ENCODE measurements around the gene TNFSF15.

Gene TNFSF15

GRCh38 chr9:114825126-114825795 is 19.4 kb upstream of the TNFSF15 start:
- DNase-seq (ENCODE audit: low spot score): no peak

DNA sequence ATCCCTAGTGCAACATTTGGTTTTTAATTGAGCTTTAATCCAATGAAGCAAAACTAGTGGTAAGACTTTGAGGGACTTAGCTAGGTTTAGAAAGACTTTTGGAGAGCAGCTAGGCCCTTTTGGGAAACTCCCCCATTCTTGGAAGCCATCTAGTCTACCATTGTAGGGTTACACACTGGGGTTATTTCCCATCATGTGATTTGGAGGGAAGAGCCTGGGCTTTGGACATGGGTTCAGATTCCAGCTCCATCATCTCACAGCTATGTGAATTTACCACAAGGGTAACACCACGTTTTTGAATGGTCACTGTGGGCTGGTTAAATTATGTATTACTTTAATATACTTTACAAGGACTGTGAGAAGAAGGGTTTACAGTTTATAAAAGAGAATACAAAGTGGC is 18.3 kb upstream of the TNFSF15 start:
- no peak for DNase-seq (ENCODE audit: low spot score)

DNA sequence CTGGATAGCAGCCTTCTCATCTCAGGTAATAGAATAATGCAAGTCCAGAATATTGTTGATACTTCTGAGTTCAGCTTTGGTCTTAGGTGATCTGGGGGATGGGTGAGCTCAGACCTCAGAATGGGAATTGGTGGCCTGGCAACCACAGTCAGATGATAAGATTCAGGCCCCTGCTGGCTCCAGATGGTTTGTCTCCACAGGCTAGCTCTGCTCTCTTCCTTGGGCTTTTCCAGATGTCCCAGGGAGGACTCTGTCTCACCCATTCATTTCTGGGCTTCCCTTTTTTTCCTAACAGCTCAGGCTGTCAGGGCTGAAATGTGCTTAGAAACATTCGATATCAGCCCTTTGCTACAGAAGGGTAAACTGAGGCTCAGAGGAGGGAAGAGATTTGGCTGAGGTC is 17.6 kb upstream of the TNFSF15 start:
- DNase-seq (ENCODE audit: low spot score): no peak

DNA sequence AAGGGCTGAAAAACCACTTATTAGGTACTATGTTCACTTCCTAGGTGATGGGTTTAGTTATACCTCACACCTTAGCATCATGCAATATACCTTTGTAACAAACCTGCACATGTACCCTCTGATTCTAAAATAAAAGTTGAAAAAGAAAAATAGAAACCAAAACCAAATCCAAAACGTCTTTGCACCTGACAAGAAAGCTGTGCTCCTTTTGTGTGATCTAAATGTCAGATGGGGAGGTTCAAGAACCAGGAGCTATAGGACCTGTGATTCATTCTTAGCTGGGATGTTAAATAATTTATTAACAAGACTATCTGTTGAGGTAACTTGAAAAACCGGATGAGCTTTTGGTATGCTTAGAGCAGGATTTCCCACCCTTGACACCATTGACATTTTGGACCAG is 16.9 kb upstream of the TNFSF15 start:
- no peak for DNase-seq (ENCODE audit: low spot score)

DNA sequence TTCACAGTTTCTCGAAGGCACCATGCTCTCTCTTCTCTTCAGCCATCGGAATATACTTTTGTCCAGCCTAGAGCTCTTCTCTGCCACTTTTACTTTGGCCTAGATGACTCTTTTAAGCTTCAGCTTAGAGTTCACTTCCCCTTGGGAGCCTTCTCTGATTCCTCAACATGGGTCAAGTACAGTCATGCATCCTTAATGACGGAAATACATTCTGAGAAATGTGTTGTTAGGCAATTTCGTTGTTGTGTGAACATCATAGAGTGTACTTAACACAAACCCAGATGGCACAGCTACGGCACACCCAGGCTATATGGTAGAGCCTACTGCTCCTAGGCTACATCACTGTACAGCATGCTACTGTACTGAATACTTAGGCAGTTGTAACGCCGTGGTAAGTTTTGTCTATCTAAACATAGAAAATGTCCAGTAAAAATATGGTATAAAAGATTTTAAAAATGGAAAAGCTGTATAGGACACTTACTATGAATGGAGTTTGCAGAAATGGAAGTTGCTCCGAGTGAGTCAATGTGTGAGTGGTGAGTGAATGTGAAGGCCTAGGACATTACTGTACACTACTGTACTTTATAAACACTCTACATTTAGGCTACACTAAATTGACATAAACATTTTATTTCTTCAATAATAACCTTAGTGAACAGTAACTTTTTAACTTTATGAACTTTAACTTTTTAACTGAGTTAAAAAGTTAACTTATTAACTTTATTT is 15.1 kb upstream of the TNFSF15 start:
- no peak for DNase-seq (ENCODE audit: low spot score)

- no peak for DNase-seq (ENCODE audit: low spot score)
These were observed 12.3 kb upstream of the TNFSF15 start for GRCh38 chr9:114818178-114818577.

- DNase-seq (ENCODE audit: low spot score): no peak
These were observed 8.0 kb upstream of the TNFSF15 start for GRCh38 chr9:114813717-114814418.

DNA sequence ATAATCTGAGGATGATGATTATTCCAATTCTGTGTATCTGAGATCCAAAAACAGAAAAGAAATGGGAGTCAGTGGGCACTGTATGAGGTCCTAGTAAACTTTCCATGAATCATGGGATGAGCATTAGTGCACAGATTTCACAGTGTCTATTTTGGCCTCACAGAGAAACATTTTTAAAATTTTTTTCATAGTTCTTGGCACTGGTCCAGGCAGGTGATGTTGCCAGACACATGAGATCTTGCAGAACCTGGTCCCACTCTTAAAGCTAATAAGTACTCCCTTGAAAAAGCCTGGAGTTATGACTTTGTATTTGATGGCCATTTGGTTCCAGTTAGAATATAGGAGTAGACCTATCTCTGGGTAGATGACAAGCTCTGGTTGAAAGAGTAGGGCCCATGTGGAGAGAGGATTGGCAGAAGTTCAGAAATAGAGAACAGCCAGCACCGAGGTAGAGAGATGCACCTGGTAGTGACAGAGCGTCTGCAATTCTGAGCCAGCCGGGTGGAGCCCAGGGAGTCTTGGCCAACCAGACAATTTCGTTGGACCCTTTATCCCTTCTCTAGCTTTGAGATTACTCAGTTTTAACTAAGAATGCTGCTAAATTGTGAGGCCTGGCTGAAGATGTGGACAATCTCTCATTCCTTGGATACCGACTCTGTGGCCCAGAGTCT is 6.3 kb upstream of the TNFSF15 start:
- no peak for DNase-seq (ENCODE audit: low spot score)

- DNase-seq (ENCODE audit: low spot score): peak; percentile 22
These were observed 5.5 kb upstream of the TNFSF15 start for GRCh38 chr9:114811301-114811700.

DNA sequence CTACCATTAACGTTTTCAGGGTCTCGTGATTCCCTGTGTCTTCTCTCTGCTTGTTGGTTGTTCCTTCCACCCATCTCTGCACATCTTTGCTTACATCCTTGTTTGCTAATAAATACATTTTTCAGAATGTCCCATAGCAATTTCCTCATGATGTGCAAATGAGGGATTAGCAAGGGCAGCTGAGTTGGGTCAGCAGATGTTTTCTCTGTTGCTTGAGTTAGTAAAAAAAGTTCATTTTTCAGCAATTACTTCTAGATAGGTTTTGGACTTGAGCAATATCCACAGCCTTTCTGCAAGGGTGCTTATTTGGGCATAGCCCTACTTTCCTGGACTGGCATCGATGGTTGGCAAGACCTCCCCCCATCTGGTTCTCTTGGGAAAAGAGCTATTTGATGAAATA is 4.8 kb upstream of the TNFSF15 start:
- DNase-seq (ENCODE audit: low spot score): no peak

- DNase-seq (ENCODE audit: low spot score): peak; percentile 25
These were observed 674 bp upstream of the TNFSF15 start for GRCh38 chr9:114806526-114806900.

DNA sequence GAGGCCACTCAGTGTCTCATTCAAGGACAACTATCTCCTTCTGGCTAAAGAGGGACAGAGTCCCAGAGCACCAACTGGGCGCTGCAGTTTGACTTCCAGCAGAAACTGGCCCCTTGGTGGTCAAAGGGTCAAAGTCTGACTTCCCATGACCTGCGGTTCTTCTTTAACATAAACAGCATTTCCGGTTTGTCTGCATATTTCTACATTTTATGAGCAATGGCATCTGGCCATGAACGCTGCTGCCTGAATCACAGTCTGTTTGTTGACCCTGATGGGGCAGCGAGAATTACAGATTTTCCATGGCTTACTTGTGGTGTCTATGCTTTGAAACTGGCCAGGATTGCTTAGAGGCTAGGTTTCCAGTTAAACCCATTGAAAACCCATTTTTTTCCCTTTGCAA is 1.3 kb downstream of the TNFSF15 start:
- DNase-seq (ENCODE audit: low spot score): peak; percentile 61

DNA sequence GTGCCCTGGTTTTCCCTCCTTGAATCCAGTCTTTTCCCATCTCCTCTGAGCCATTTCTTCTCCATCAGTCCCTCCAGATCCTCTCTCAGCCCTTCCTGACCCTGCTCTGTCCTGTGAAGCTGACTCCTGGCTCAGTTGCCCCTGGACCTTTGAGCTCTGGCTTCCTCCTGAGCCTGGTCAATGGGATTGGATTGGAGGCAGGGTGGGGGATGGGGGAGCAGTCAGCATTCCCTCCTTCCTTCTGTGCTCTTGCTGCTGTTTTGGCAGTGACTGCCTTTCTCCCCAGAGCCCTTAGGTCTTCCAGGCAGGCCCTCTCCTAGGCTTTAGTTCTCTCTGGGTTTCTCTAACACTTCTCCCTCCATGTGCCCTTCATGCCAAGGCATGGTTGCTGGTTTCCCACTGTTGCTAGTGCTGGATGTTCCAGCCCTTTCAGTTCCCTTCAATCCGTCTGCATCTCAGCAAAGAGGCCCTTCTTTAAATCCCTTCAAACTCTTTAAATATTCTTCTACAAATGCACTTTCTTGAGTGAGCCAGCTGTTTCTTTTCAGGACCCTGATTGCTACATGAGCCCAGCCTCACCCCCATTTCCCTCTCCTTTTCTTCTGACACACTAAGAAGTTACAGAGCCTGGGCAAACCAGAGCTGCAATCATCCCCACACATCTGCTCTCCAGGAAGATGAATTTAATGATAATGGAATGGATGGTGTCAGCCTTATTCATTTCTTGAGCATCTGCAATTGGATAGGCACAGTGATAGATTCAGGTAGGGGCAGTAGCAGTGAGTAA is 2.2 kb downstream of the TNFSF15 start:
- DNase-seq (ENCODE audit: low spot score): no peak

GRCh38 chr9:114799925-114800324 is 5.9 kb downstream of the TNFSF15 start:
- DNase-seq (ENCODE audit: low spot score): no peak

DNA sequence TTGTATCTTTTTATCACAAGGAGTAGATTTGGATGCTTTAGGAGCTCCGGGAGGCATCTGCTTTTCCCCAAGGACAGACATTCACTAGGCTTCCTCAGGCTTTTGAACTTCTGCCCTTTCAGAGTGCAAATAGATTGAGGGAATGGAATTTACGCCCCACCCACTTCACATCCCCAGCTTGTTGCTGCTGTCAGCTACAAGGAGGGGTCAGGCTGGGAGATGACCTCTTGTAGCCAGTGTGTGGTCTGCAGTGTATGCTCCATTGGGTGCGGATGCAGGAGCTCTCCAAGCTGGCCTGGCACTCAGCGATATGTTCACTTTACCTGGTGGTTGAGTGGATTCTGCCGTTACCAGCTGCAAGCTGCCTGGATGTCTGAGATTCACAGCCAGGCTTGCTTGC is 6.4 kb downstream of the TNFSF15 start:
- DNase-seq (ENCODE audit: low spot score): peak; percentile 20

- DNase-seq (ENCODE audit: low spot score): no peak
These were observed 6.9 kb downstream of the TNFSF15 start for GRCh38 chr9:114798780-114799427.

DNA sequence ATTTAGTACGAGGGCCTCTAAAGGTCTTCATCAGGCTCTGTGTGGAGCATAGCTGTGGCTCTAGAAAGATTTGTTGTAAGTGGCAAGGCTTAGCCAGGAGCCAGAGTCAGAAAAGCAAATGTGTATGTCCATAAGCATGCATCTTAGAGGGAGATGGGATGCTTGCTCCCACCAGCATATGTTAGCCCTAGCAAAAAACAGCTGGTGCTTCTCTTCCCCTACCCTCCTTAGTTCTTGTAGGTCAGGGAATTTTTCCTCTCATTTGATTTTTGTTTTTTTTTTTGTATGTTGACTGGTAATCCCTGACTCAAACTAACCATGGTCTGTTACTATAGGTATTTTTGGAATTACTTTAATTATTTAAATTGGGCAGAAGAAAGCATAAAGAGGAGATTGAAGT is 7.7 kb downstream of the TNFSF15 start:
- DNase-seq (ENCODE audit: low spot score): no peak

GRCh38 chr9:114792396-114792795 is 13.4 kb downstream of the TNFSF15 start:
- no peak for DNase-seq (ENCODE audit: low spot score)

DNA sequence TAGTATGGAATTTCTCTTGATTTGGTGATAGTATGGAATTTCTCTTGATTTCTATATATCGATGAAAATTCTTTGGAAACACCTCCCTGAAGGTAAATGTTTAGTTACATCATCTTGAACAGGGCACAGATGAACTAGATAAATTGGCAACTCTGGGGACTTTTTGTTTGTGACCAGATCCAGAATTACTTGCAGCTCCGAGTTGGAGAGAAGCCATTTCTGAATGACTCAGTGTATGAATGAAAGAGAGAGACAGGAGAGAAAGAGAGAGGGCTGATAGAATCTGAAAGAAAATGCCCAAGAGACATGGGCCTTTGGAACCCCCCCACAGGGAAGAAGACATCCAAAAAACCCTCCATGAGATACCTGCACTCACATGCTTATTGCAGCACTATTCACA is 14.1 kb downstream of the TNFSF15 start:
- DNase-seq (ENCODE audit: low spot score): no peak

- no peak for DNase-seq (ENCODE audit: low spot score)
These were observed 14.5 kb downstream of the TNFSF15 start for GRCh38 chr9:114791312-114791711.

- no peak for DNase-seq (ENCODE audit: low spot score)
These were observed 15.3 kb downstream of the TNFSF15 start for GRCh38 chr9:114790521-114790920.
